Activated T-cell treated with anti-CD3 and anti-CD28 coated beads for 4 hours (primary cell): Measurements from ENCODE around the gene ZHX3.
"Not testable (repeated sequence)": the region's sequence is repeated elsewhere in the genome, so short reads cannot be mapped to it uniquely, and the experiment has no call there.

Source experiments
- DNase-seq: peaks from one replicate; pipeline ENCODE4 v3.0.0-alpha.2; 2020

The ZHX3 gene

DNA sequence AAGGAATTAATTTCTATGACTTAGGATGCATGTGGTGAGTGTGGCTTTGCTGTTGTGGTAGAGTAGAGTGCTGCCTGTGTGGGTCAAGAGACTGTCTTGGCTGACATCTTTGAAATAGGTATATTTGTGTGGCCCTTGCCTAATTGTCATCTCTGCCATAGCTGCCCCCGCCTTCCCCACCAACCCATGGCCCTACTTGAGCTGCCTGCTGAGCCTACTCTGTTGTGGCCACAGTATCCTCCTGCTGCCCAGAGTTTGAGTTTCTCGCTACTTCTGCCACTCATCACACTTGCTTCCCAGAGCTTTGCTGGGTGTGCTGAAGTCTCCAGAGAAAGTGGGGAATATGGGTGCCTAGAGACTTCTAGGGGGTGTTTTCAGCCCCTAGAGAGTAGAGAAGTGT lies 172.2 kb downstream of the ZHX3 start:
- DNase-seq = no peak

DNA sequence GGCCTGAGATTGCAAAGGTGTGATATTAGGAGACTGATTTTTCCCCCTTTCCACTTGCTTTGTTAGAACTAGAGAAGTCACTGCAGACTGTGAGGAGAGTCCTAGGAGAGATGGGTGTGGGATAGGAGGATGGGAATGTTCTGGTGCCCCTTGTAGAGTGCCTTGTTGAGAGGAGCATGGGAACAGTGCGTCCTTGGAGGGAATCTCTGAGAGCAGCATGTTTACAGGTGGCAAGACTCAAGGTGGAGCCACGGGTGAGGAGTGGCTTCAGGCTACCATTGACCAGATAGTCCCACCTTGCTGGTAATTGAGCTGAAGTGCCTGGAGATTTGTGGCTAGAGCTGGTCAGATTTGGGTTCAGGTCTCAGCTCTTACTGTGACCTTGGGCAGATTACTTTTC lies 174.2 kb downstream of the ZHX3 start:
- no peak for DNase-seq

DNA sequence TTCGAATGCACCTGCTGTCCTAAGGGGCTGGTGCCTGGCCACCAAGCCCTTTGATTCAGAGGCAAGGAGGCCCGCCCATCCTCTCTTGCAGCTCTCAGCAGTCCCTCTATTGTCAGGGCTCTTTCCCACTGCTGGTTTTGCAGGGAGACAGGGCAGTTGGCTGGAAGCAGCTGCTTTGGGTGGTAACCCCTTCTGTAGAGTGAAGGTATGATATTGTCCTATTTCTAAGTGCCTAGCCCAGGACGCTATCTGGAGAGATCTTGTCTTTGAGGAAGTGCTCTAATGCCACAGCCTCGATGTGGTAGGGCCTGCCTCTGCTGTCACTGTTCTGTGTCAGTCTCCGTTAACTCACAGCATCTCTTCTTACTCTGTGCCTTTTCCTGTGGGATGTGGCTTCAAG lies 174.6 kb downstream of the ZHX3 start:
- DNase-seq = no peak

DNA sequence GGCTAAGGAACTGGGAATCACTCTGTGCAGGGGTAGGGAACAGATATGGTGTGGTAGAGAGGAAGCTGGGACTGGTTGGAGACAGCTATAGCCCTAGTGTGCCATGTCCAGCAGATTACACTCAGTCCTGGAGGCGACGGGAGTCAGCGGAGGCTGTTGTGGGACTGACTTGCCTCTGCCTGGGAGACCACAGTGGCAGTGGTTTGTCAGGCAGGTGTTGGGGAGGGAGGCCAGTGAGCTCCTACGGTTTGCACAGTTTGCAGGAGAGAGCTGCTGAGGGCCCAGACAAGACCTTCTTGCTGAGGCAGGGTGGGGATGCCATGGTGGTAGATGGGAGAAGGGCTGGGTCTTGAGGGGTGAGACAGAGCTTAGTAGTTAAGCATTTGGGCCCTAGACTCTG lies 175.3 kb downstream of the ZHX3 start:
- no peak for DNase-seq

DNA sequence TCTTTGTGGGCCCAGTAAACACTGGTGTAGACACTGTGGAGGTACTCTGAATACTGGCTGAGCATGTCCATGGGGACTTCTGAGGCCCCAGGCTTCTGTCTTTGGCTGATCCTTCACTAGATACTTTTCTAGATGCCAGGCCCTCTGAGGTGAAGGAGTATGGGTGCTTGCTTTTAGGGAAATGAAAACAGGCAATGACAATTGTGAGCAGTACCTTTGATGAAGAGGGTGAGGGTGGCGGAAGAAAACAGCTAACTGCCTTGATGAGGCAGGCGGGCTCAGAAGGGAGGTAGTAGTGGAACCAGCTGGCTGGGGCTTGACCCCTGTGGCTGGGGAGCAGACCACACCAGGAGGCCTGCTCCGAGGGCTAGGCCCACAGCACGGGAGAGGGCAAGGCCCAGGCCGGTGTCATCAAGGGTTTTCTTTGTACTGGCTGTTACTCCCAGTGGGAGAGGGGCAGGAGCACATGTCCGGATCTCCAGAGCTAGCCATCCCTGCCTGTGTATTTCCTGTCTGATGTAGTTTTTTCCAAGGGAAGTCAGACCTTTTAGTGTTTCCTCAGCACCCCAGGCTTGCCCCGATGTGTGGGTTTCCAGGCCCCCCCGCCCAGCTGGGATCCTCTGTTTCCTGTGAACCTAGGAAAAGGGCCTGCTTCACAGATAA lies 176.2 kb downstream of the ZHX3 start:
- peak; percentile 11 for DNase-seq

DNA sequence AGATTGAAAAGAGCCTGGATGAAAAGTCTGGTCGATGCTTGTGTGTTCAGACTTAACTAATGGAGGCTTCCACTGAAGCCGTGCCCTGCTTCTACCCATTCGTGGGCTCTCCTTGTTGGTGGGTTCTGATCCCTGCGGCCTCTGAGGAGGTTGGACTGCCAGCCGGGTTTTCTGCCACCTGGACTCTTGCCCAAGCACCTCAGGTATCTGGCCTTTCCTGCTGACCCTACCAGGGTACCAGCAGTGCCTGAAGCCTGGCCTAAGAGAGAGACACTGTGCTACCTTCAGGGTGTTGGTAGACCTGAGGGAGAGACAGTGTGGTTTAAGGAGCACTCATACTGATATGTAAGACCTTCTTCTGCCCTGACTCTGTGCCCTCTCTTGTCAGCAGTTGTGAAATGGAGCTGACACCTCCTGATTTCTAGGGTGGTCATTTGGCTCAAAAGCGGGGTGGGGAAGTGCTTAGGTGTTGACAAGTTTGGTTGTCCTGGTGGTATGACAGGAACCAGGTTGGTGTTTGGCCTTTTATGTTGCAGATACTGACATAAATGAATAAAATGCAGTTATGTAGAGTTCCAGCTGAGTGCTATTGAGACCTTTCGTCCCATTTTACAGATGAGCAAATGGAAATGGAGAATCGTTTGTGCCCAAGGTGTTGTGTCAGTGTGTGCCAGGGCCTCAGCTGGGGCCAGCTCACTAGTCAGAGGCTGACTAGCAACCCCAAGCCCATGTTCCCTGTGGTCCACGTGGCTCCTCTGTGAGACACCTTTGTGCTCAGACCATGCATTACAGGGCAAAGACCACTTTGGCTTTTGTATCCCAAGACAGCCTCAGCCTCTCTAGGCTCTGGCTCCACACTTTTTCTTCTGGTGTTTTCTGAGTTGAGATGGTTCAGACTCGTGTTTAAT lies 177.1 kb downstream of the ZHX3 start:
- no peak for DNase-seq

DNA sequence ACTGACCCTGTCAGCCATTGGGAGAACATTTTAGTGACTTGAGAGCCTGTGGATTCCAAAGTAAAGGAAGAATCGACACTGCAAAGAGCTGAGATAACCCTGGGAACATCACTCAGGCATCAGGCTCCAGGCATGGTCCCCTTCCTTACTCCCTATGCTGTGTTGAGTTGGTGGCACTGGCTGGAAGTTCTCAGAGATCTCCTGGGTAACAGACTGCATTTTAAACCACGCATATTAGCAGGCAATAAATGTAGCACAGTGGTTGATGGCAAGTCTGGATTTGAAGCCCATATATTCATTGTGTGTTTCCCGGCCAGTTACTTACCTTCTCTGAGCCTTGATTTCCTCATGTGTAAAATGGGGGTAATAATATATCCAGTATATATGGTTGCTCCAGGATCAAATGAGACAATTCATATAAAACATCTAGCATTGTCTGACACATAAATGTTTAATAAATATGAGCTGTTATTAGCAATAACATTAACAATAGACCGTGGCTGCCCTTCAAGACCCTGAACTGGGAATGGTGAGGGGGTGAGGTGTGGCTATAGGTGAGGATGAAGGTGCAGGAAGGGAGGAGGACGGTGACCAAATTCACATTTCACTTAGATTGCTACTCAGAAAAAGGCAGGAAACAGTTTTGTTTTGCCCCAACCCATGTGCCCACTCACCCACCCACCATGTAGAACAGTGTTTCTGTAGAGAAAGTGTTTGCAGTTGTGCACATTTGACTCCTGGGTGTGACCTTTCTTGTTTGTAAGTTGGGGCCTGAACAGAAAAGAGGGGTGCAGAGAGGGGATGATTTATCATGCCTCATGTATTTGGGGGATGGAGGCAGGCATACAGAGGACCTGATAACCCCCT lies 178.1 kb downstream of the ZHX3 start:
- peak; percentile 30 for DNase-seq

DNA sequence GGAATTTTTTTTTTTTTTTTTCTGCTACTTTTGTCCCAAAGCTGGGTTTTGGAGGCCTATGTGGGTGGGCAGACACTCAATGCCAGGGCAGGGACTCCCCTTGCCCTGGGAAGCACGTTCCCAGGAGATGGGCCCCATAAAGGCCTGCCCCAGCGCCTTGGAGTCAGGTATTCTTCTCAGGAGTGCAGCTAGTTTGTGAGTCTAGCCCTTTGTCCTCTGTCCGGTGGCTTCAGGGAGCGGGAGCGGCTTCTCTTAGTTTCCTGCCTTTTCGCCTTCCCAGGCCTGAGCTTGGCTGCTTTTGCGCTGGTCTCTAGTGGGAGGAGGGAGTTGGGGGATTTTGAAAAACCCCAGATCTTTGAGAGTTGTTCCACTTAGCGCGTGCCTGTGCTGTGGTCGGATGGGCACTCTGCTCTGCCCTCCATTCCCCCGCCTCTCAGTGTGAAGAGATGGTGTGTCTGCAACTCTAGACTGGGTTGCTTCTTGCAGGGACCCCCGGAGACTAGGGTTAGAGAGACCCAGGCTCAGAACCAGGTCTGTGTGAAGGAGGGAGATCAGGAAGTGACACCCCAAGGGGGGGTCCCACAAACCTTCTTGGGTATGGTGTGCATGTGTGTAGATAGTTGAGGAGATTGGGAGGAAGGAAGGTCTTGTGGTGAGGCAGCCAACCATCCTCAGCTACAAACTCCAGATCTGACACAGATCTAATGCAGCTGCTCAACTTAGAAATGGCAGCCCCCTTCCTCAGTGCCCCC lies 178.9 kb downstream of the ZHX3 start:
- DNase-seq = no peak

DNA sequence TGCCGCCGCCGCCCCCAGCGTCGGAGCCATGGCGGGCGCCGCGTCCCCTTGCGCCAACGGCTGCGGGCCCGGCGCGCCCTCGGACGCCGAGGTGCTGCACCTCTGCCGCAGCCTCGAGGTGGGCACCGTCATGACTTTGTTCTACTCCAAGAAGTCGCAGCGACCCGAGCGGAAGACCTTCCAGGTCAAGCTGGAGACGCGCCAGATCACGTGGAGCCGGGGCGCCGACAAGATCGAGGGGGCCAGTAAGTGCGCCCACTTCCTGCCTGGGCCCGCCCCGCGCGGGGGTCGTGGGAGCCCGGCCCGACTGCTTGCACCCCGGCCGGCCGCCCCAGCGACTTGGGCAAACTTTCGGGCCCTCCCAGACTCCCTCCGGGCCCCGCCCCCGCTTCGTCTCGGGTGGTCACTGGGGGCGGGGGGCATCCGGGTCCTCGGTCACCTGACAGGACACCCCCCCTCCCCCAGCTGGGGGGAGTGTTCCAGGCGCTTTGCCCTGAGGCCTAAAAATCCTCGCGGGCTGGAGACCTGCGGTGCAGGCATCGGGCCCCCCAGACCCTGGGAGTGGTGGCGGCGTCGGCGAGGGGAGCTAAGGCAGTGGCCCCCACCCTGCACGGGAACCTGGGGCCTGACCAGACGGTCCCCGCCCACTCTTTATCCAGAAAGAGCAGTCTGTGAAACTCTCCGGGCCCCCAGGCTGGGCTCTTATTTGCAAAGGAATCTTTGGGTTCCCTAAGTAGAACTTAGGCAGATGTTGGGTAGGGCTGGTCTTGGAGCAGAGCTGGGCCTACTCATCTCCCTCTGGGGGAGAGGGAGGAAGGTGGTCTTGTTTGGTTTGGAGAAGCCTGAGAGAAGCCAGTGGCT lies 179.7 kb downstream of the ZHX3 start:
- DNase-seq = peak; percentile 25

DNA sequence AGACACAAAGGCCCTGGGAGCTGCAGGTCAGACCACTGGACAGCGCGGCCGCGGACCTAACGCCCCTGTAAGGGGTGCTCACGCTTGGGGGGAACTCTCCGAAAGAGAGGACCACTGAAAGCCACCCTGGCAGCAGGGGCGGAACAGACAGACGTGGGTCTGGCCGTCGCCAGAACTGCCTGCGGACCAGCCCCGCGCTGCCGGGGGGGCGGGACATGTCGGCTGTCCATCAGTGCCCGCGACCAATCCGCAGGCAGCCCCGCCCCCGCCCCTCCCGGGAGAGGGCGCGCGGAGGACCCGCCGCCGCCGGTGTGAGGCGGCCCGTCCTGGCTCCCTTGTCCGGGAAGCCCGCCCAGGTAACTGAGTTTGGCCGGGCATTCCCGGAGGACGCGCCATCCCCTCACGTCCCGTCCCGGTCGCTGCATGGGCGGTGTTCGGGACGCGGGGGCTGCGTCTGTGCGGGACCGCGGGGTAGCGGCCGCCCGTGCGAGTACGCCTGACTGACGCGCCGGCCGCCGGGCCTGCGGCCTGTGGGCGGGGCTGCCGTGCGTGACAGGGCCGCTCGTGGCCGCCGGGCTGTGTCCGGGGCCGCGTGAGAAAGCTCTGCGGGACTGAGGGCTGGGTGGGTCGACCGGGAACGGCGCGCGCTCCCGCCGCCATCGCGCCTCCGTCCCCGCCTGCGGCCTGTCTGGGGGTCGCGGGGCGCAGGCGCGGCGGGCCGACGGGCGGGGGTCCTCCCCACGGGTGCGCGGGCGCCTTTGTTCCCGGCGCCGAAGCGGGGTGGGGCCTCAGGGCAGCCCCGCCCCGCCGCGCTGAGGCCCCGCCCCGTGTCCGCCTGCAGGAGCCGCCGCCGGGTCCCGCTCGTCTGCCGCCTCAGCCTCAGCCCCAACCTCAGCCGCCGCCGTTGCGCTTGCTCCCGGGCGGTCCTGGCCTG lies 180.6 kb downstream of the ZHX3 start, which contains the start of gene PLCG1:
TSS of gene PLCG1 (plus strand) at position 864 of the 934 bp plus-strand sequence. CDS start 99 bp downstream, outside the sequence.
- peak; percentile 78 for DNase-seq

DNA sequence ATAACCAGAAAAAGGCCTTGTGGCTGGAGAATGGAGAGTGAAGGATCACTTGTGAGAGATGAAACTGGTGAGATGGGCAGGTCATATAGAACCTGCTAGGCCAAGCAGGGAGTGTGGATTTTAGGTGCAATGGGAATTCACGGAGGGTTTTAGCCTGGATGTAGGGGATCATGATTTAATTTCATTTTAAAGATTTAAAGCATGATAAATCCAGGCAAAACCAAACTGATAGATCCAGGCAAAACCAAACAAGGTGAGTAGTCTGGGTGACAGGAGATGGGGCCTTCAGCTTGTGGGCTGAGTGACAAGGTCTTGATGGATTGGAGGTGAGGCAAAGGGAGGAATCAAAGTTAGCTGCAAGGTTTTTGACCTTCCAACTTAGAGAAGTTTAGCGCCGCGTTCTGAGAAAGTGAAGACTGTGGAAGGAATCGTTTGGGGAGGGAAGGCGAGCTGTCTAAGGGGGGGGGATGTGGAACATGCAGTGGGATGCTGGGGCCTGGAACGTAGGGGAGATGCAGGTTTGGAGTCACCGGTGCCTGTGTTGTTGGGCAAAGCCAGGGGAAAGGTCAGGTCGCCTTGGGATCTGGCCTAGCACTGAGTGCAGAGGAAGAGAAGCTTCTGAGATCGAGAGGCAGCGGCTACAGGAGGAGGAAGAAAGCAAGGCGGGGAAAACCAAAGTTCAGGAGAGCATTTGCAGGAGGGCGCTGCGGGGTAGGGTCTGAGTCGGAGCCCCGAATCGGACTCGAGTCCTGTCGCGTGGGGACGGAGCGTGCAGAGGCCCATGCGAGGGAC lies 181.4 kb downstream of the ZHX3 start:
- DNase-seq = no peak

DNA sequence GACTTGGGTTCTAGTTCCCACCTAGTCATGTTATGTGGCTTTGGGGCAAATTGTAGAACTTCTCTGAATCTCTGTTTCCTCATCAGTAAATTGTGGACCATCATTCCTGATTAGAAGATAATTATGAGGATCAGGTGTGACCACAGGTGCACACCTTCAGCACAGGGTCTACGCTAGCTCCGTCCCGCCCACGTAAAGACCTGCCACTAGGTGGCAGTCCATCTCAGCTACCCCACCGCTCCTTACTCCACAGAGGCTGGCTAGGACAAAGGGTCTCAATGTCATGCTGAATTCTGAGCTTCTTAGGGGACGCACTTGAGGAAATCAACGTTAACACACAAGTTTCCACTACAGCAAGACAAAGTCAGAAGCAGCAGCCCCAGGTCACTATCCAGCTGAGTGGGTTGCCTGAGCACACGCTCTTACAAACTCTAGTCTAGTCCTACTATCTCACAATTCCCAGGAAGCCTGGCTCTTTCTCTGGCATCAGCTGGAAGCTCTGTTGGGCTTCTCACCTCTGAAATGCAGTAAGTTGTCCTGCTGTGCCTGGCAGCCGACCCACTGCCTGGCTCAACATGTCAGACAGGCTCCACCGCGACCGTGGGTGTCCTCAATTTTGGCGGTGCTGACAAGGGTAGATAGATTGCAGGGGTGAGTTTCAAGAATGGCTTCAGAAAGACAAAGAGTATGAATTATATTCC lies 182.2 kb downstream of the ZHX3 start:
- DNase-seq = peak; percentile 53

DNA sequence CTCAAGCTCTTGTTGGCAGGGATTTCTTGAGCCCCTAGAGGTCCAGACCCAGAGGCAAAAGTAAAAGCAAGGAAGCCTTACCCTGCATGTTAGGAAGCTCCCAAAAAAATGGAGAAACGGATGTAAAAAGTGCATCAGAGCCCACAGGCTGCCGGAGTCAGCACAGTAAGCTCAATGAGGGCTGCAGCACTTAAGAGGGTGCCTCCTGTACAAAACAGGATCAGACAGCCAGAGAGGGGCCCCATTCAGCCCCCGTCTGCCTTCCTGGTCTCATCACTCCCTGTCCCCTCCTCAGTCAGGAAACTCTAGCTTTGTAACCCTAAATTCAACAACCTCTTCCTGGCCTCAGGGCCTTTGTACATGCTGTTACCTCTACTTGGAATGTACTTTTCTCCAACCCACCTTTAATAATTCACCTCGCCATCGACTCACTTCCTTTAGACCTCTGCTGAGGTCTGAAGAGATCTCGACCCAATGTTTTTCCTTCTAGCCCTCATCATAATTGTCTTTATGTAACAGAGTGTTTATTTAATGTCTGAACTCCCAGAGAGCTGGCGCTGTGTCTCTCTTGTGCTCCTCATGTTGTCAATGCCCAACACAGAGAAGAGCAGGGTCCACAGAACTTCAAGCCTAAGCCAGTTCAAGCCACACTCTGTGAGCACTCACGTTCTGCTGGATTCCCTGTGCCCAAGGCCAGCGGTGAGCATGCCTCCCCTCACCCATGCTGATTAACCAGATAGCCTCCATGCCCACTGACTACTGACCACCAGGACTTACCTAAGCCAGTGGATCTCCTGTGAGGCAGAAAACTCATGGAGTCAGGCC lies 183.0 kb downstream of the ZHX3 start:
- no peak for DNase-seq

DNA sequence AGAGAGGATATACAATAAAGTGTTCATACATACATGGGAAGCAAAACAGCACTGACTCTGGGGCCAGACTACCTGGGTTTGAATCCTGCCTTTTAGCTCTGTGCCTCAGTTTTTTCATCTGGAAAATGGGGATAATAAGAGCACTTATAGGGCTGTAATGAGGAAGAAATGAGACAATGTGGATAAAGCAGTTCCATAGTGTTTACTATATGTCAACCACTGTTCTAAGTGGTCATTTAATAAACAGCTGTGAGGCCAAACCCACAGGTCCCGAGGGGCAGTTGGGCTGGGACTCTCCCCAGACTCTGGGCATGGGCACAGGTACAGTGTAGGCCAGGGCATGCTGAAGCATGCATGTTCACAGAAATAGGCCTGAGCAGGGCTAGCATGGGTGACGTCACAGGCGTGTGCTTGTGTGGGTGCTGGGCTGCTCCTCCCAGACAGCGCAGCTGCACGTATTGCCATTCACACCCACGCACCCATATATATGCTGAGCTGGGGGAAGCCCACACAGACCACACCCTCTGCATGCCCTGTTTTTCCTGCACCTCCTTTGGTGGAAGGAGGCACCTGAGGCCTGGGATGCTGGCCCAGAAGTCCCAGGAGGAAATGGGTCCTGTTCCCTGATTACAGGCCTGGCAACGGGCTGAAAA lies 183.7 kb downstream of the ZHX3 start:
- DNase-seq = peak; percentile 48

DNA sequence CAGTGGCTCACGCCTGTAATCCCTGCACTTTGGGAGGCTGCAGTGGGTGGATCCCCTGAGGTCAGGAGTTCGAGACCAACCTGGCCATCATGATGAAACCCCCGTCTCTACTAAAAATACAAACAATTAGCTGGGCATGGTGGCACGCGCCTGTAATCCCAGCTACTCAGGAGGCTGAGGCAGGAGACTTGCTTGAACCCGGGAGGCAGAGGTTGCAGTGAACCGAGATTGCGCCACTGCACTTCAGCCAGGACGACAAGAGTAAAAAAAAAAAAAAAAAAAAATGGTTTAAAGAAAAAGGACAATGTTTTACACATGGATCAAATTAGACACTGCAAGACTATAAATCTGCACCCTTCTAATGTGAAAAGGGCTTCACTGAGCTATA lies 185.1 kb downstream of the ZHX3 start:
- not testable (repeated sequence) for DNase-seq

DNA sequence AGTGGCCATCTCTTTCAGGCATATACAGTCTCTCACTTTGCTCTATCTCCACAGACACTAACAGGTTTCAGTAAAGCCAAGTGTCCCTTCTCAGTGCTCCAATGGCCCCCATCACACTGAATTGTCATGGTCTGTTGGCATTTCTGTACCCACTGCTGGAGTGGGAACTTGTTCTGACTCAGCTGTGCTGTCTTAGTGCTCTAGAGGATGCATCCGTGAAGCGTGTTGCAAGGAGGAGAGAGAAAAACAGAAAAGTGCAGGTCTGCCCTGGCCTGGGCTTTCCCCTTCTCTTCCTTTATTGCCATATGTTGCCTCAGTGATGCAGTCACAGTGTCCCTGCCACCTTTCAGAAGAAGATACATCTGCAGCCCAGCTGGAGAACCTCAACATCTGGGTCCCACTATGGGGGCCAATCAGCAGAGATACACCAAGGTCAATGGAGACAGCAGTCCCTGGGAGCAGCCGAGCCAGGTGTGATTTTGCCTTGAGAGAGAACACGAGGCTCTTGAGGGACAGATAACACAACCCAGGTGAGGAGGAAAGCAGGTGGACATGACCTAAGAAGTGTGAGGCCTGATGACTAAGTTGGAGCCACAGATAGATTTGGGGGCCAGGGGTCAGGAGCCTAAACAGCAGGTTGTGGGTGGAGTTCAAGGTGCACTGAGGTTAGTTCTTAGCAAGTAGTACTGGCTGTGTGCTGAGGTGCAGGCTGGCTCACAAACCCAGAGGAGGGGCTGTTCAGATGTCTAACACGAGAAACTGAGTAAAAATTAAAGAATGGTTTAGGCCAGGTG lies 185.7 kb downstream of the ZHX3 start:
- no peak for DNase-seq
